Measurements from ENCODE around the gene AWAT2.

AWAT2 gene, protein sequence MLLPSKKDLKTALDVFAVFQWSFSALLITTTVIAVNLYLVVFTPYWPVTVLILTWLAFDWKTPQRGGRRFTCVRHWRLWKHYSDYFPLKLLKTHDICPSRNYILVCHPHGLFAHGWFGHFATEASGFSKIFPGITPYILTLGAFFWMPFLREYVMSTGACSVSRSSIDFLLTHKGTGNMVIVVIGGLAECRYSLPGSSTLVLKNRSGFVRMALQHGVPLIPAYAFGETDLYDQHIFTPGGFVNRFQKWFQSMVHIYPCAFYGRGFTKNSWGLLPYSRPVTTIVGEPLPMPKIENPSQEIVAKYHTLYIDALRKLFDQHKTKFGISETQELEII

DNA sequence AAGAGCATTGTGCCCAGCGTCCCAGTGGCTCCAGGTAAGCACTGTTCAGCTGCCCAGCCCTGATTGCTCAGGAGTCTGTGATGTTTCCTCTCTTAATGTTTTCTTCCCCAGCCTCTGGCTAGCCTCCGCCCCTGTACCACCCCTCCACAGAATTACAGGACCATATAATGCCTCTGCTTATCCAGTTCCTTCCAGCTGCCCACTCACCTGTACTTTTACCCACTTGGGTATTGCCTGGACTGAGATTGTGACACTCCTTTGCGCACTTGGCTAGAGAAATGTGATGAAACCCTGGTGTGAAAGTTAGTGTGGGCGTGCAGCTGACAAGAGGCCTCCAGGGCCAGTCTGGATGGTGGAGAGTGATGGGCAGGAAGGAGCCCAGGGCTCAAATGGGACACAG, at the start of gene AWAT2:
TSS of gene AWAT2 (minus strand) at position 14 of the 400 bp plus-strand sequence. CDS start at position 8, 6 bp downstream.
- DNase-seq = no peak

DNA sequence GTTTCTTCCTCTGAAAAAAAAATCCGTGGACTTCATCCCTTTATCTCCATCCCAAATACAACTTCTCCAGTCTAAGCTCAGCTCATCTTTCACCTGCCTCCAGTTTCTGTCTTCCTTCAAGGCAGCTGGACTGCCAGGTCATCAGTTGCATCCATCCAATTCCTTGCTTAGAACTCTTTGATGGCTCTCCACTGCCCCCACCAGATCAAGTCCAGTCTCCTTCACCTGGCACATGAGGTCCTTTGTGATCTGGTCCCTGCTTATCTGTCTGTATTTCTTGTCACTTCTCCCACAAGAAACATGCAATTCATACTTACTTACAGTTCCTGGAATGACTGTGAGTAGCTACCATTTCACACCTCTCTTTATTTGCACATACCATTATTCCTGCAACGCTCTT, 46.3 kb upstream of the AWAT2 start:
- no peak for DNase-seq

DNA sequence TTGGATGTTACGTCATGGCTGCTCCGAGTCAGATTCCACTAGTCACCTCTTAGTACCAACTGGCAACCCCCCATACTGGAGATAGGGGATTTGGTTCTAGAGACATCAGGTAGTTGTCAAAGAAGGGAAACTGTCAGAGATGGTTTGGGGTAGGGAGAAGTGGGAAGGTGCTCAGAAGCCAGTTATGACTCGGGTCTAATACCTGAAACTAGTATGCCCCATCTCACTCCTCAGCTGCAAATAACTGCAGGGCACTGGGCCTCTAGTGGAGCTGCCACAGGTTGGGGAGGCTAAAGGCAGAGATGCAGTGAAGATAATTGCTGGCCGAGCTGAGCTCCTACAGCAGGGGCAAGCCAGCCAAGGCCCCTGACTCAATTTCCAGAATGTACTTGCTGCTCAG, 42.5 kb upstream of the AWAT2 start:
- DNase-seq = no peak

DNA sequence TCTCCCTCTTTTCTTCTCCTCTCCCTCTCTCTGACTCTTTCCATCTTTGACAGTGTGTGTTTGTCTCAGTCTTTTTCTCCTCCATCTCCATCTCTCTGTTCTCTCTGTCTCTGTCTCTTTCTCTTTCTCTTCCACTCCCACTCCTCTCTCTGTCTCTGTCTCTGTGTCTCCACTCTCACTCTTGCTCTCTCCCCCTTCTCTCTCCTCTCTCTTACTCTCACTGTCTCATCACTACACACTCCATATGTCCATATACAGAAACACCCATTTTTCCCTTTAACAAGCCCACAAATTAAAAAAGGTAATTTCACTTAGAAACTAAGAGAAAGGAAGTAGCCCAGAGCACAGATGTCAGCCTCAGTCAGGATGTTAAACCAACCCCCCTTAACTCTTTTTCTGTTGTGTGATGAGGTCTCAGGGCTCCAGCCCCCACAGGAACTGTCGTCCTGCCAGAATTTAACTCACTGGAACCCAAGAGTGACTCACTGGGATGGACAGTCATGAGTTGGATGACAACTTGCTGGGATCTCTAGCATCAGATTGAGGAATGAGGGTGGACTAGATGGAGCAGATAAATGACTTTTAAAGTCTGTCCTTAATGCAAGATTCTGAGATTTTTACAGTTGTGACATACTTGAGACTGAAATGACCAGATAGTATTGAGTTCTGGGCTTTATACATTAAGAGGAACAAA, 40.0 kb upstream of the AWAT2 start:
- no peak for DNase-seq

DNA sequence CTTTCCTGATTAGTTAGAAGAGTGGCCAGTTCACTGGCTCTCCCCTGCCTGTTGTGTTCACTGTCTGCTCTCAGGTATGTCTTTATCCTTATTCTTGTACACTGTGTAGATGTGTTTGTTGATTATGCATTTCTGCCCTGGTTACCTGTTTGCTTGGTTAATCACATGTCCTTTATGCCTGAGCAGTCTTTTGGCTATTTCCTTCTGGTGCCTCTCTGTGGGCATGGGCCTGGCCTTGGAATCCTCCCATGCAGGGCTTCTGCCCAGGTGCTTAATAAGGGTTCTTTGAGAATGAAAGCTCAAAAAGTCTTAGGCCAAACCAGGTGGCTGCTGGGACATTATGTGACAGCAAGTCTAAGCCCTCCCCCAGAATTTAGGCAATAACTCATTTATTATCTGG, 39.0 kb upstream of the AWAT2 start:
- no peak for DNase-seq

DNA sequence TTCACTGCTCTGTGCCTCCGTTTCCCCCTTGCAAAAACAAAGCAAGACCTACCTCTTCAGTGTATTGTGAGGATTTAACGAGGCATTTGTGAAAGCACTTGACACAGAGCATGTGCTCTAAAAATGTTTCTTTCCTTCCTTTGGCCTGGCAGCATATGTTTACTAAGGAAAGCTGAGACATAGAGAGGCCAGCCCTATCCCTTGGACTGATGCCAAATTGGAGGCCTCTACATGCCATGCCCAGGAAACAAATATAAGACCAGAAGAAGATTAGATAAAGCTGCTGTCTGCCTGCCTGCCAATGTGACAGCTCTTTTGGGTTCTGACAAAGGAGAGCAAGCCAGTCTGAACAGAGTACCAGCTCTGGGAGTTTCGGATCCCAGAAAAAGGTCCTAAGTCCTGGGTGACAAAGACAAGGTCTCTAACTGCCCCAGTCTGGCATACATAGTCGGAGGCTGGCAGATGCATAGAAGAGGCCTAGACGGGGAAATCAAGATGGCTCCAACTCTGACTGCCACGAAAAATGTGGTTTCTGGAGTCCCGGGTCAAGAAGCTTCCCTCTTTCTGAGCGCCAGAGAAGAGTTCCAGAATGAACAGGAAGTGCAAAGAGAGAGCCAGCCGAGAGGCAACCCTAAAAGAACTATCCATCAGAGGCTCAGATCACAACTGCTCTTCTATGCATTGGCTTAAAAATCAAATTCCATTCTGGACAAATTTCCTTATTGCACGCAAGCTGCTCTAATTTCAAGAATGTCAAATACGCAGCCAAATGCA, 38.3 kb upstream of the AWAT2 start:
- DNase-seq = no peak

DNA sequence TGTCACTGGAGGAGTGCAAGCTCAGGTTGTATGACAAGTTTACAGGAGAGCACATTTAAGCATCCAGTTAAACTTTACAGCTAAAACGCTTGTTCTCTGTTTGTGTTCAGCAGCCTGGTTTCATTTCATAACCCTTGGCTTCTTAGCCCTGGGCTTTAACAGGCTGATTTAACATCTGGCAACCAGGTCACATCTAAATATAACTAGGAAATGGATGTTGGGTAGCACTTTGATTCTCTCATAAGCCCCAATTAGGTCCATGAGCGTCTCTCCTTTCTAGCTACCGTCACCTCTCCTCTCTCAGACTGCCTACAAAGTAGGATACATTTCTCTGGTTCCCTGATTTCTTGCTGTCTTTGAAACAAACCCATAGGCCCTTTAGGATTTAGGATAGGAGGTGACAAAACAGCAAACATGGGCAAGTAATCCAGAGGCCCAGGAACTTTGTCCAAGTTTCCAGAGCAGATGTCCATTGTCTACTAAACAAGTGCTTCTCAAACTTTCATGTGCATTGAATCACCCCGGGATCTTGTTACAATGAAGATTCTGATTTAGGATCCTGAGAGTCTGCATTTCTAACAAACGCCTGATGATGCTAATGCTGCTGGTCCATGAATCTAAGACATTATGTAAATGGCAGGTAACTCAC, 35.0 kb upstream of the AWAT2 start:
- DNase-seq = no peak

DNA sequence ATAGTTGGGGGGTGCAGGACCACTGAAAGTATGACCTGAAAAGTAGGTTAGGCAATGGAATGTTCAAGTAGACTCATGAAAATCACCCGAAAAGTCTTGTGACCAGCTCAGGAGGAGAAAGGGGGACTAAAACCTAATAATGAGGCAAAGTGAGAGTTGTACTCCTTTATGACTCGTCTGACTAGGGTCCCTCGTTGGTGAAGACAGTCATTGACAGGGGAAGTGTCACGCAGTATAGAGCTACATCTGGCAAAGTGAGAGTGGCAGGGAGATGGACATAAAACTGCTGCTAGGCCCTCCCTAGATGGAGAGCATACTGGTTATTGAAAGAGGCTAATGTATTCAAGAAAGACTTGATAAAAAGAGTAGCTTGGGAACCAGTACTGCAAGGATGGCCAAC, 33.0 kb upstream of the AWAT2 start:
- no peak for DNase-seq

DNA sequence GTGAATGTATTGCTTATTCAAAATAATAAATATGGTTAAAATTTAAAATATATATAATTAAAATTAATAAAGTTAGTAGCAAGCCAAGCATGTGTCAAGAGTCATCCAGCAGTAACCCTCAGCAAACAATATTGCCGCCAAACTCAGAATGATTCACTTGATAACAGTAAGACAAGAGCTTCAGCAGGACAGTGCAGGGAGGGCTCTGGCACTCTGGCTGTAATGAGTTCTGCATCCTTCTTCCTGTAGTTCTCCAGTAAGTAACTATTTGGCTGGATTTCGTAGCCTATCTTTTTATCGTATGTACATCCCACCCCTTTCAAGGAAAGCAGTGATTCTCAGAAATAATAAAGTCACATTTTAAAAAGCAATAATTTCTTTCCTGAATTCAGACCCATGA, 30.1 kb upstream of the AWAT2 start:
- DNase-seq = no peak

DNA sequence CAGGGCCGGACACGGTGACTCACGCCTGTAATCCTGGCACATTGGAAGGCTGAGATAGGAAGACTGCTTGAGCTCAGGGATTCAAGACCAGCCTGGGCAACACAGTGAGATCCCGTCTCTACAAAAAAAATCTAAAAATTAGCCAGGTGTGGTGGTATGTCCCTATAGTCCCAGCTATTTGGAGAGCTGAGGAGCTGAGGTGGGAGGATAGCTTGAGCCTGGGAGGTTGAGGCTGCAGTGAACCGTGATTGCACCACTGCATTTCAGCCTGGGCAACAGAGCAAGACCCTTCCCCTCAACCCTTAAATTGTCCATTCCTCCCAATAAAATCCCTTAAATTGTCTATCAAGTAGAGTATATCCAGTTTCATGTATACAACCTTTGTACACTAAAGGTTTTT, 29.6 kb upstream of the AWAT2 start:
- DNase-seq = no peak

DNA sequence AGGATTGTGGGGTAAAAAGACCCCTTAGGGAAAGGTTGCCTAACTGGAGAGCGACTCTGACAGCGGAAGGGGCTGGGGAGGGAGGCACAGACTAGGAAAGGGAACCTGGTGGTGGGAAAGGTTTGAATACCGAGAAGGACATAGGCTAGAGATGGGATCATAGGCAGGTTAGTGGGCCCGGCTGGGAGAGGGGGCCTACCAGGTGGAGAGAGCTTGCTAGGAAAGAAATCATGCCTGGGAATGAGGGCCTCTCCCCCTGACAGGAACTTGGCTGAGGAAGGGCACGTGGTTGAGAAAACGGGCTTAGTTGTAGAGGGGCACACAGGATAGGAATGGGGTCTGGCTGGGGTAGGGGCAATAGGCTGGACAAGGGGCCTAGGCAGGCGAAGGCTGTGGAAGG, 16.9 kb upstream of the AWAT2 start:
- no peak for DNase-seq

DNA sequence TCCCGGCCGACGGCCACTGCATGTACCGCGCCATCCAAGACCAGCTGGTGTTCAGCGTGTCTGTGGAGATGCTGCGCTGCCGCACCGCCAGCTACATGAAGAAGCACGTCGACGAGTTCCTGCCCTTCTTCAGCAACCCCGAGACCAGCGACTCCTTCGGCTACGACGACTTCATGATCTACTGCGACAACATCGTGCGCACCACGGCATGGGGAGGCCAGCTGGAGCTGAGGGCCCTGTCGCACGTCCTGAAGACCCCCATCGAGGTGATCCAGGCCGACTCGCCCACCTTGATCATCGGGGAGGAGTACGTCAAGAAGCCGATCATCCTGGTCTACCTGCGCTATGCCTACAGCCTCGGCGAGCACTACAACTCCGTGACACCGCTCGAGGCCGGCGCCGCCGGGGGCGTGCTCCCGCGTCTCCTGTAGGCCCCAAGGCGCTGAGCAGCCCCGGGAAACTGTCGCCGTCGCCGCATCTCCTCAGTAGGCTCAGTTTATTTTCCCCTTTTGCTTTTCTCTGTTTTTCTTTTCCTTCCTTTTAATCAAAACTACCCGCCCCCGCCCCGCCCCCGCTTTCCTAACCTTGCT, 13.3 kb upstream of the AWAT2 start:
- no peak for DNase-seq

DNA sequence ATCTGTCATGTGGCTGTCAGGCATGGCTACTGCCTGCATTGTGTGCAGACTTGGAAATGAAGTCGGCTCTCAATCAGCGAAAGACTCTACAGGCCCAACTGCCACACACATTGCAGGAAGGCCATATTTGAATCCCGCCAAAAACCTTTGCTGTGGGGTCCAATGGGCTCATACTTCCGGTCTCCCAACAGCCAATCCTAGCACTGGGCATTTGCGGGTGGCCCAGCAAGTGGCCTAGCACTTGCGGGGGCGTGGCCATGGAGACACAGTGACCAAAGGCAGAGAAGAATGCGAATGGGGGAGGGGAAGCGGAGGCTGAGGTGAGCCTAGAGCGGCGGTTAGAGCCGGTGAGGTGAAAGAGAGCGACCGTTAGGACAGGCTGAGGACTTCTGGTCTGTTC, 12.3 kb upstream of the AWAT2 start, which contains the start of gene OTUD6A:
TSS of gene OTUD6A (plus strand) at position 382 of the 400 bp plus-strand sequence. CDS start 68 bp downstream, outside the sequence.
- no peak for DNase-seq

DNA sequence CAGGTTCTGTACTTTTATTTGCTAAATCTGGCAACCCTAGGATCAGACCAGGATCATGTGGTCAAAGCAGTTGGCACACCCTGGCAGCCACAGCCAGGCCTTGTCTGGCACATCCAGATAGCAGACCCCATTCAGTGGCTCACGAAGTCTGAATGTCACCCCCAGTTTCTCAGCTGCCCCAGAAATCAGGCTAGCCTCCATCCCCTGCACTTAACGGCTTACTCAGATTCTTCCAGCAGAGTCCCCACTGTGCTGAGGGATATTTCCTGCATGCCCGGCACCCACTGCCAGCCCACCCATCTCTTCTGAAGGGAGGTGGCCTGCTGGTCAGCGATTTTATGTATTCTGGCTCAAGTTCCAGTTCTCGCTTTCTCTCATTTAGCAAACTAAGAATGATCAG, 4.7 kb upstream of the AWAT2 start:
- DNase-seq = no peak

DNA sequence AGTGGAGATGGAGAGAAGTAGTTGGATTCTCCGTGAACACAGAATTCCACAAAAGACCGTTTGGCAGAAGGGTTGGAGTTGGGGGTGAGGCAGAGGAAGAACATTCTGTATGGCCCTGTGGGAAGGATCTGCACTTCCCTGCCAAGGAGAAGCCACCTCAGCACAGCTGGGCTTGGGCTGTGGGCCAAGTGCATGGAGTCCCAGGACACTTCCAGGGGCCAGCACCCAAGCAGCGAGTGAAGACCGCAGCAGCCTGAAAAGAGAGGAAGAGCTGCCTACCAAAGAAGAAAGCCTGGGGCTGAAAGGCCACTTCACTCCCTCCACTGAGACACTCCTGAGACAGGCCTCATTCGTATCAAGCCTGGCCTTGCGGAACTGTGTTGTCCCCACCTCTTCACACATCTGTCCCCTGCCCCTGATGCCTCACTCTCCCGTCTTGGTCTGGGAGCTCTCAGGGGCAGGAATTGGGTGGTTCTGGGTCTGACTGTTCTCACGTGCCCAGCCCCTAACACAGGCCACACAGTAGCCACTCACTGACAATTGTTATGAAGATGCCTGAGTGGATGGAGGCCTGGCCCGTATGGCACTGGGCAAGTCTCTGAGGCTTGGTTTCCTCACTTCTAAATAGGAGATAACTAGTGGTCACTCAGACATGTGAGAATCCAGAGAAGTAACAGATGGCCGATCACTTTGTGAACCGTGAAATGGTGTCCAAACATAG, 3.3 kb upstream of the AWAT2 start:
- no peak for DNase-seq

DNA sequence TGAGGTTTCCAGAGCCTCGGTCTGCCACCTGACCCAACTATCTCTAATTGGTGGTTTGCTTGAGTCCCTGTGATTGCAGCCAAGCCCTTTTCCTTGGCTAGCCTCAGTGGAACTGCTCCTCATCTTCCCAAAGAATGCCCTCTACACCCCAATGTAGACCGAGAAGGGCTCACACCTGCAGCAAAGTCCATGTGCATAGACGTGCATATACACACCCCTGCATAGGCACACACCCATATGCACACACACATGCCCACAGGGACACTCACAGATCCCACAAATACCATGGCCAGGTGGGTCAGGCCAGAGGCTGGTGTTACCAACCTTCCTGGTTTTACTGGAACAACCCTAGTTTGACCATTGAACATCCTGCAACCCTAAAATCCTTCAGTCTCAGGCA, 332 bp downstream of the AWAT2 start:
- DNase-seq = no peak

DNA sequence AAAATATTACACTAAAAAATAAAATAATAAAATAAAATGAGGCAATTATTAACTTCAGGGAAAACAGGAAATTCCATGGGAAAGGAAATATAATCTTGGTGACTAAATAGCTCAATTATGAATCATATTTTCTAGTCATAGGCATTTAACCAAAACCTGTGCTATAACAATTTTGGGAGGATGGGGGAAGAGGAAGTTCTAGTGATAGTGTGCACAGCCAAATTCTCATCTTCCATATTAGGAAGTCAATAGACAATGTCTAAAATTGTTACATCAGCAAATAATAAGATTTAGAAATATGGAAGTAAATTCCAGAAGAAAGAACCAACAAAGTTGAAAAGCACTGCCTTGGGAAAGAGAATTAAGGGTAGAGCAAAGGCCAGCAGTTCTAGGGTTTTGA, 2.8 kb downstream of the AWAT2 start:
- no peak for DNase-seq

DNA sequence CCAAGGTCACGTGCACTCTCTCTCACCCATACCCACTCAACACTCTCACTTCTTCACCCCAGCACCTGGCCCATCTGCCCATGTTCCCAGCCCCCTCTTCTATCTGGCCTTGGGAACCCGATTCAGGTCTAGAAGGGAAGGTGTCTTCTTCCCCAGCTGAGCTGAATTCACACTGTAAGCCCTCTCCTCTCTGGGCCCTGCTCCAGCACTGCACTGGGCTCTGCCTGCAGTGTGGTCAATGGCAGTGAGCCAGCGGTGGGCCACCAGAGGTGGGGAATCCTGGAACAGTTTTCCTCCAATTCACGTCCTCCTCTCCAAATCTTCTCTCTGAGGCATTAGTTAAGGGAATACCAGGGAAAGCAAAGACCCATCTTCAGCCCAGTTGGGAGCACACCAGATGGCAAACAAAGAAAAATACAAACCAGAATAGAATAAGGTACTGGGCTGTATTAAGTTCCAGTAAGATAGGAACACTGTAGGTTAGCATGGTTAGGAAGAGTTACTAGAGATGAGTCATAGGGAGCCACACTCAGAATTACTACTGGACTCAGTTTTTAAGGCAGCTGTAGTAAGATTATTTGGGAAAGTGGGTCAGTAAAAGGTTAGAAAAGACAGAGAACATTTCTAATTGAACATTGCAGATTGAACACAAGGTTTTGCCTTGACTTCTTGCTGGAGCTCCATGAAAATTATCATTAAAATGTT, 5.0 kb downstream of the AWAT2 start:
- no peak for DNase-seq

DNA sequence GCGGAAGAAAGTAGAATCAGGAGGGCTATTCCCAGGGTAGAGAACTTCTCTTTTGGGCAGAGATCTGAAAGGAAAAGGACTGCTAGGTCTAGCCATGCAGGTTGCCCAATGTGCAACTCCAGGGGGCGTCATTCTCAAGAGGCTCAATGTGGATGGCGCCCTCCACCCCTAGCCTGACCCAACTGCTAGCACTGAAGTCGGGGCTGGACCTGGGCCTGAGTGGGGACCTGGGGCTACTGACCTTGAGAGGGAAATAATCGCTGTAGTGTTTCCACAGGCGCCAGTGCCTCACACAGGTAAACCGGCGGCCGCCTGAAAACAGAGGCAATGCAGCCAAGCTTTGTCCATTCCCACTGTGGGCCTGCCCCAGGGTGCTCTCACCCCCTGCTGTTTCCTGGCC, 6.1 kb downstream of the AWAT2 start:
- no peak for DNase-seq

DNA sequence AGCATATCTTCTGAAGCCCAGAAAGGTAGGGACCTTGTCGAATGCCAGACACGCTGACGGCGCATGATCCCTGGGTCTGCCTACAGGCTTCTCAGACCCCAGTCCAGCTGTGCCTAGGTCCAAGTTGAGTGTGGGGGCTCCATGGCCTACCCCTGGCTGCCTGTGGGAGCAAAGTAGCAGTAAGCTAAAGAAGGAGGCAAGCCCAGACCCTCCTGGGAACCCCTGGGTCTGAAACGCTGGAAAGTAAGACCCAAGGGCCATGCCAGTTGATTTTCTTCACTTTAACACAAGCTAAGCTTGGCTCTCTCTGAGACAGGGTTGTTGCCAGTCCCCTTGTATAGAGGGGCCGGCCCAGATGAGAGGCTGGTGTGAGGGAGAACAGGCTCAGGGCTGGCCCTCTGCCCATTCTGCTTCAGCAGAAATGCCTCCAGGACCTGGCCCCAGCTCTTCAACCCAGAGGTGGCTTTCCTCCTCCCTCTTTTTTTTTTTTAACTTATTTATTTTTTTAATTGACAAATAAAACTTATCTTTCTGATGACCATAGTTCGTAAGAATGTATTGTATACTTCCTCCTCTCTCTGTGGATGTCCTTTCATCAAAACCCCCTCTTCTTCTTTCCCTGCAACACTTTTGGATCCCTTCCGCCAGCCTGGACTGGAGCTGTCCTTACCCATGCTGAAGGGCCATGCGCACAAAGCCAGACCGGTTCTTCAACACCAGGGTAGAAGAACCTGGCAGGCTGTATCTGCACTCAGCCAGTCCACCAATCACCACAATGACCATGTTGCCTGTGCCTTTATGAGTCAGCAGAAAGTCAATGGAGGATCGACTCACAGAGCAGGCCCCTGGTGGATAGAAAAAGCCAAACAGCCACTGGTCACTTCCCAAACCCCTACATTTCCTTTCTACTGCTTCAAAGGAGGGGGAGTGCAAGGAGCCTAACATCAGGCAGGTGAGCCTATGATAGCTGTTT, 7.1 kb downstream of the AWAT2 start:
- DNase-seq = no peak
